Retinal pigment epithelial cell (primary cell): Measurements from ENCODE around the gene ARHGAP26.
A peak's percentile ranks its signal among the peaks of the same experiment; 100 is the strongest.

ENCODE experiments used
- DNase-seq: peaks from one replicate; pipeline ENCODE4 v3.0.0-alpha.2; 2010; ENCODE audit warnings: low read depth
- H3K4me3 ChIP-seq: 2 replicates; pipeline ENCODE4 v1.5.1; 2011; ENCODE audit warnings: mild to moderate bottlenecking, low read length, control low read depth, moderate library complexity
- TF ChIP-seq, protein P1 (sequence below): conservative IDR thresholded peaks from 2 replicates; pipeline ENCODE4 v1.5.1; 2011; ENCODE audit warnings: low read depth, low read length, control low read depth, inconsistent platforms

The ARHGAP26 gene

GRCh38 chr5:142905348-142905747 is 135.2 kb downstream of the ARHGAP26 start:
- no peak for DNase-seq
- H3K4me3 ChIP-seq = no peak overlapping the region
- TF ChIP-seq, protein P1, sequence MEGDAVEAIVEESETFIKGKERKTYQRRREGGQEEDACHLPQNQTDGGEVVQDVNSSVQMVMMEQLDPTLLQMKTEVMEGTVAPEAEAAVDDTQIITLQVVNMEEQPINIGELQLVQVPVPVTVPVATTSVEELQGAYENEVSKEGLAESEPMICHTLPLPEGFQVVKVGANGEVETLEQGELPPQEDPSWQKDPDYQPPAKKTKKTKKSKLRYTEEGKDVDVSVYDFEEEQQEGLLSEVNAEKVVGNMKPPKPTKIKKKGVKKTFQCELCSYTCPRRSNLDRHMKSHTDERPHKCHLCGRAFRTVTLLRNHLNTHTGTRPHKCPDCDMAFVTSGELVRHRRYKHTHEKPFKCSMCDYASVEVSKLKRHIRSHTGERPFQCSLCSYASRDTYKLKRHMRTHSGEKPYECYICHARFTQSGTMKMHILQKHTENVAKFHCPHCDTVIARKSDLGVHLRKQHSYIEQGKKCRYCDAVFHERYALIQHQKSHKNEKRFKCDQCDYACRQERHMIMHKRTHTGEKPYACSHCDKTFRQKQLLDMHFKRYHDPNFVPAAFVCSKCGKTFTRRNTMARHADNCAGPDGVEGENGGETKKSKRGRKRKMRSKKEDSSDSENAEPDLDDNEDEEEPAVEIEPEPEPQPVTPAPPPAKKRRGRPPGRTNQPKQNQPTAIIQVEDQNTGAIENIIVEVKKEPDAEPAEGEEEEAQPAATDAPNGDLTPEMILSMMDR = no peak

- H3K4me3 ChIP-seq = no peak overlapping the region
- DNase-seq = no peak
- TF ChIP-seq, protein P1 = no peak
These were observed 136.9 kb downstream of the ARHGAP26 start for GRCh38 chr5:142906863-142907671.

- TF ChIP-seq, protein P1 = no peak
- no peak for DNase-seq
- H3K4me3 ChIP-seq = no peak overlapping the region
These were observed 138.5 kb downstream of the ARHGAP26 start for GRCh38 chr5:142908659-142909058.

- no peak for DNase-seq
- H3K4me3 ChIP-seq = no peak overlapping the region
- TF ChIP-seq, protein P1 = no peak
These were observed 140.0 kb downstream of the ARHGAP26 start for GRCh38 chr5:142910128-142910527.

DNA sequence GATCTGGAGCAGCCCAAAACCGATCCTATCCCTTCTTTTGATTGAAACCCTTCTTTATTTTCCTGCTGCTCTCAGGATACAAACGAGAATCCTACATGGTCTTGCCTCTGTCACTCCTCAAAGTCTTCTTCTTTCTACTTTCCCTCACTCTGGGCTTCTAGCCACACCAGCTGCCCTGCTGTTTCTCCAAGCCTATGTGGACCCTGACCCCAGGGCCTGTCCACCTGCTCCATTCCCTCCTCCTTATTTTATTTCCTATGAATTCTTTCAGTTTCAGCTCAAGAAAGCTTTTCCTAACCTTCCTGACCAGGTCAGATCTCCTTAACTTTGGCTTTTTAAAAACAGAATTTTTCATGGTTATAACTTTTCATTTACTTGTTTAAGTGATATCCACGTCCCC is 141.0 kb downstream of the ARHGAP26 start:
- no peak for DNase-seq
- no peak overlapping the region for H3K4me3 ChIP-seq
- TF ChIP-seq, protein P1 = no peak

DNA sequence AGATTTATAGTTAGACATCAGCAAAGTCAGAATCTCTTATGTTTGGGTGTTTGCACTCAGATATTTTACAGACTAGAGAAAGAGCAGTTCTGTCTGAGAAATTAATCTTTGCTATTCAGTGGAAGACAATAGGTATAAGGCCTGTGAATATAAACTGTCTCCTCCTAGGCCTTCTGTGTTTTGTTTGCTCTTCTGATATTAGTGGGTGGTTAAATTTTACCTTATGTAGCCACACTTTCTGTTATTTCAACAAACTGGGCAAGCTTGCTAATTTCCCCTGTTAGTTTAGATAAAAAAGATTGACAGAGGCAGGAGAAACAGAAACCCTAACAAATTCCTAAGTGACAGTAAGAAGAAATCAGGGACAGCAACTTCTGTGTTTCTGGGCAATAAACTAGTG is 141.6 kb downstream of the ARHGAP26 start:
- H3K4me3 ChIP-seq = no peak overlapping the region
- TF ChIP-seq, protein P1 = no peak
- no peak for DNase-seq

DNA sequence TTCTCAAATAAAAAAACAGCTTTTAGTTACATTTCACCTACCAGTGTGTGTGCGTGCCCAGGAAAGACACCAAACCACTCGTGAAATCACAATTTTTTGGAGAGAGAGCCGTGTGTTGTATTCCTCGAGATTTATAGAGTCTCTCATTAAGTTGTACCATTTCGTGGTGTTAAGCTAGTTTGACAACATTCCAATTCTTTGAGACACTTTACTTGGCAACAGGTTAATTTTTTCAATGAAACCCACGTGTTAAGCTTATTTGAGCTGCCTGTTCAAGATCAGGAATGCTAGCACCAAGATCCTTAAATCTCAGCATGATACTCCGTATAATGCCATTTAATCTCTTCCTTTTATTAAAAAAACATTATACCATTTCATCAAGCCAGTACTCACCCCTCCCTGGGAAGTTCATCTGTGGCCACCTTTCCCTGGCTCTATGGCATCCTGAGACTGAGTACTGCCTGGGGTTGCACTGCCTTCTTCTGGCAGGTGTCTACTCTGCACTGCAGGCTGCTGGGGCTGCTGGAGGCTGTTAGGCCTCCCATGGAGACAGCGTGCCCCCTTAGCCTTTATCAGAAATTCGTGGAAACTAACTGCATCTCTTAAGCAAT is 143.7 kb downstream of the ARHGAP26 start:
- H3K4me3 ChIP-seq = no peak overlapping the region
- TF ChIP-seq, protein P1 = peak; percentile 50
- peak; percentile 60 for DNase-seq
